Effector CD8-positive, alpha-beta T cell (primary cell): Measurements from ENCODE around the gene OR1M1.

Source experiments
- DNase-seq: peaks from one replicate; lab custom pipeline; 2025; lab: John Stamatoyannopoulos, UW

Gene OR1M1

DNA sequence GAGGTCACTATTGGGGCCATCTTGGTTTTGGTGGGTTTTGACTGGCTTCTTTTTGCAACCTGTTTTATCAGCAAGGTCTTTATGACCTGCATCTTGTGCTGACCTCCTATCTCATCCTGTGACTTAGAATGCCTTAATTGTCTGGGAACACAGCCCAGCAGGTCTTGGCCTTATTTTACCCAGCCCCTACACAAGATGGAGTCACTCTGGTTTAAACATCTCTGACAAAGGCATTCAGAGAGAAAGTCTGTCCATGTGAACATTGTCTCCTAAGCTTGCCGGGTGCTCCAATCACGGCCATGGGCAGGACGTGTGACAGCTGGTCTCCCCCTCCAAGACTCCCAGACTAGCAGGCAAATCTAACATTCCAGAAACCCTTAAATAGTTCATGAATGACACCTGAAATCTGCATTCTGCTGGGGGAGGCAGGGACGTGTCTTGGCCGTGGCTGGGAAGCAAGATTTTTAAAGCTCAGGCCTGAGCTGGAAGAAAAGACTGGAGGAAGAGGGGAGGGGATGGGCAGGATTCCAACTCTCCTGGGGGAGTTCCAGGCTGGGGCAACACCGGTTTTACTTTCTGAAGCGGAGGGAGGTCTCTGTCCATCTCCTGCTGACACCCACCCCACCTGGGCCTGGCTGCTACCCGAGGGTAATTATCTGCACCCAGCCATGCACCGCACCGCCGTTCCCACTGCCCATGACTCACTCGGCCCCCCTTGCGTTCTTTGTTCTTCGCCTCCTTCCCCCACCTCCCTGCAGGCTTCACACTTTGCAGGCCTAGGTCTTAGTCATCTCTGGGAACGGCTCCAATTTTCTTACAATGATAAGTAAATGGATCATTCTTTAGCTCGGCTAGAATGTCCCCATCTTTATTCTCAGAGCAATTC, 11.6 kb upstream of the OR1M1 start:
- DNase-seq: no peak

DNA sequence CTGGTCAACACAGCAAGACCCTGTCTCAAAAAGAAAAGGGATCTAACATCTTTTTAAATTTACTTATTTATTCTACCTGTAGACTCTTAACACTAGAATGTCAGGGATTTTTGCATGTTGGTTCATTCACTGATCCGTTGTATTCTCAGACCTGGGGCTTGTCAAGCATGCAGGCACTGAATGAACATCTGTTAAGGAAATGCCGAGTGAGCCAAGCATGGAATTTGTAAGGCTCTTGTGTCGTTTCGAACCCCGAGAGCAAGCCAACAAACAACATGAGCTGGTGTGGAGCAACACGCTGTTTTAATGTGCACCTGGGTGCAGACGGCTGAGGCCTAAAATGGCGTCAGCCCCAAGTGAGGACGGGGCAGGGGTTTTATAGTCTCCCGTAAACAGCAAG, 10.0 kb upstream of the OR1M1 start:
- no peak for DNase-seq

GRCh38 chr19:9078651-9079050, 8.2 kb upstream of the OR1M1 start:
- DNase-seq: no peak

GRCh38 chr19:9107375-9107774, 20.5 kb downstream of the OR1M1 start, which contains the start of gene OR7G2:
TSS of gene OR7G2 (minus strand) at chr19:9107475. CDS start at chr19:9103243, 4,232 bp downstream.
- no peak for DNase-seq

DNA sequence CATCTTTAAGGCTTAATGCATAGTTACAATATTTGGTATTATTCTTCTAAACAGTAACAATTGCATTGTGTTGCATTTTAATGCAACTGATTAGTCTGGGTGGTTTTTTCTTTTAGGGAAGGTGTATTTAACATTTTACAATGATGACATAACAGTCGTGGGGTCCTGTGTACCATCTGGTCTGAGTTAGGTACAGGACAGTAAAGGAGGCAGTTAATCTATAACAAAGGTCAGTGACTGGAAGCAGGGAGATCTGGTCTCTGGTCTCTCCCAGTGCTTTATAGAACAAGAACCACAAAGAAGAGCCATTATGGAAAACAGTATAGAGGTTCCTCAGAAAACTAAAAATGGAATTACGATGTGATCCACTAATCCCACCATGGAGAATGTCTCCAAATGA, 23.1 kb downstream of the OR1M1 start:
- DNase-seq: no peak

GRCh38 chr19:9115307-9115813, 28.5 kb downstream of the OR1M1 start, which contains the start of gene OR7G1:
TSS of gene OR7G1 (minus strand) at chr19:9115763. CDS start at chr19:9115763, 0 bp downstream.
- no peak for DNase-seq

GRCh38 chr19:9116547-9116946, 29.7 kb downstream of the OR1M1 start:
- DNase-seq: no peak

DNA sequence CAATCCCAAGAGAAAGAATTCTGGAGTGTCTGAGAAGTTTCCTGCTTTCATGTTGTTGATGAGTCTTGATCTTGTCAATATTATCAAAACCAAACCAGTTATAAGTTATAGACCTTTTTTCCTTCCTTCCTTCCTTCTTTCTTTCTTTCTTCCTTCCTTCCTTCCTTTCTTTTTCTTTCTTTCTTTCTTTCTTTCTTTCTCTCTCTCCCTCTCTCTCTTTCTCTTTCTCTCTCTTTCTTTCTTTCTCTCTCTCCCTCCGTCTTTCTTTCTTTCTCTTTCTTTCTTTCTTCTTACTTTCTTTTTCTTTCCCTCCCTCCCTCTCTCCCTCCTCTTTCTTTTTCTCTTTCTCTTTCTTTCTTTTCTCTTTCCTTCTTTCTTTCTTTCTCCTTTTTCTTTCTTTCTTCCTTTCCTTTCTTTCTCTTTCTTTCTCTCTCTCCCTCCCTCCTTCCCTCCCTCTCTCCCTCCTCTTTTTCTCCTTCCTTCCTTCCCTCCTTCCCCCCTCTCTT, 40.1 kb downstream of the OR1M1 start, which contains the start of gene OR7G3:
Gene OR7G3 (minus strand): TSS at position 51 of the 506 bp plus-strand sequence. CDS start 0 bp downstream, at position 51.
- DNase-seq: no peak

- no peak for DNase-seq
Observed at GRCh38 chr19:9128171-9128570, 41.3 kb downstream of the OR1M1 start.

DNA sequence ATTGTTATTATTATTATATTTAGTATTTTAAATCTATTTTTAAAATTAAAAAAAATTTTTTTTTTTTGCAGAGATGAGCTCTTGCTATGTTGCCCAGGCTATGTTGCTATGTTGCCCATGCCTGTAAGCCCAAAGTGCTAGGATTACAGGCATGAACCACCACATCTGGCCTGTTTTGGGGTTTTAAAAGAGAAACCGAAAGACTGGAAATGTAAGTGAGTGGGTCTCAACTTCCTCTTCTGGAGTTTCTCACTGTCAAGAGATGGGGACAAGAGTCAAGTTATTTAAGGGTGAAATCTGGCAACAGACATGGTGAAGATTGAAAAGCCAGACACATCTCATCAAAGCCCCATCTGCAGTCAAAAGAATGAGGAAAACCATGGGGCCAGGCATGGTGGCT, 44.1 kb downstream of the OR1M1 start:
- no peak for DNase-seq

GRCh38 chr19:9132422-9132821, 45.6 kb downstream of the OR1M1 start:
- DNase-seq: no peak

DNA sequence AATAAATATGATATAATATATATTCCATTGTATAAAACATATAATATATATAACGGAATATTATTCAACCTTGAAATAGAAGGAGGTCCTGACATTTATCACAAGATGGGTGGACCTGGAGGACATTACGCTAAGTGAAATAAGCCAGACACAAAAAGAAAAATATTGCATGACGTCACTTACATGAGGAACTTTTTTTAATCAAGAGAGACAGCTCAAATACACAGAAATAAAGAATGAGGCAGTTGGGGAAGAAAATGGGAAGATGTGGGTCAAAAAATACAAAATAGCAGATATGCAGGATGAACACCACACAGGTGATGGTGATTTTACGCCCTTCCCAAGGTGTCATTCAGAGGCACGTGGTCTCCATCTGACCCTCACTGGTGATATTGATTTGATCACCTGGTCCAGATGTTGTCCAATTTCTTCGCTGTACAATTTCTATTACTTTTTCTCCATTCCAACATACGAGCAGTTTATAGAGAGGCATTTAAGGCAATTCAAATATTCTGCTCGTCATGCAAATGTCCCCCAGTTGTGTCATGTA, 52.8 kb downstream of the OR1M1 start:
- DNase-seq: no peak

DNA sequence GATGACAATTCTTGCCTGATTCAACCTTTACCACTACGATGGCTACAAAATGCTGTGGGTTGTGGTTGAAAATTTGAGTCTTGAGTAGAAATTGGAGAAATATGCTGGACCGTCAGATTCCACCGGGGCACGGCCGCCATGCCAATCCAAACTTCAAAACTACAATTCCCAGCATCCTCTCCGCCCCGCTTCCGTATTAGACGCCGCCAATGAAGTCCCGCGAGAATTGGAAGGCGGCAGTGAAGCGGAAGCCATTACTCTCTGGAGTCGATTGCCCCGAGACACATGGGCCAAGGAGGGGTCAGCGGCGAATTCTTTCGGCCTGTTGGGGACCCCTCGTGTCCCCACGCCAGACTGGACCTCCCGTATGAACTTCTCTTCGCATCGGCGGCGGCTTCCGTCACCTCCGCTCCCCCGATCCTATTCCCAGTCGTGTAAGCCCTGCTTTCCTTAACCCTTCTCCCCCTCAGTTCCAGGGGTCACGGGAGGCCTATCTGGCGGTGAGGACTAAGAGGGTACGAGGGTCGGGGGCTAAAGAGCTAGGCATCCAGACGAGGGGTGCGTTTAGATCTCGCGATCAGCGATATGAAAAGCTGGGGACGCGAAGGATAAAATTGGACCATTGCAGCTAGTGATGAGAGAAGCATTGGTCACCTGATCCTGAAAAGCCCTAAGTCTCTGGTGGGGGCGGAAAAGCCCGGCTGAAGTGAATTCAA, 53.5 kb downstream of the OR1M1 start, which contains the start of gene ZNF317:
Gene ZNF317 (plus strand): TSS at position 239 of the 716 bp plus-strand sequence. CDS start 15,620 bp downstream, outside the sequence.
- DNase-seq: peak; percentile 84

GRCh38 chr19:9144920-9145319, 58.1 kb downstream of the OR1M1 start:
- no peak for DNase-seq
